ENCODE data around the gene HLA-DQA2. TPM values are rescaled to one million over a fixed set of nuclear protein-coding genes. Genes with fewer than 3 reads are reported as not detected.
"Not testable (repeated sequence)": the region's sequence is repeated elsewhere in the genome, so short reads cannot be mapped to it uniquely, and the experiment has no call there.

The HLA-DQA2 gene
- total RNA-seq, 1 donor from 2014 or later: not detected

DNA sequence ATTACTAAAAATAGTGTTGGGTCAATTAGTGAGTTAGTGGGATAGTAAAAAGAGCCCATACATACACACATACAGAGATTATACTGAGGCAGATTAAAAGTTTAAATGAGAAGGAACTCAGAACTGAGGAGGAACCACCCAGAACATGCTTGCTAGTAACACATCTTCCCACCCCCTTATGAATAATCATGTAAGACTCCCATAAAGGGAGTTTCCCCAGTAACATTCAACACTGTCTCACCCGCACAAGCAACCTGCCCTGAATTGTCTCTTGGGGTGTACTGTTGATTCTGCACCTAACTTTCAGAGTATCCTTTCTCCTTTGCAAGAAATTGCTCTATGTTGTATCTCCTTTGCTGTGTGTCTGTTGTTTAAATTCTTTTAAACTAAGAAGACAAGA, 33.2 kb downstream of the HLA-DQA2 start:
- Mint-ChIP-seq H3K27me3 (ENCODE audit: low read depth, unreplicated experiment) (peaks cover 1% of the 10 kb centered on the region), H3K27ac (ENCODE audit: unreplicated experiment) (no peak overlapping the region), H3K4me3 (ENCODE audit: unreplicated experiment) (no peak overlapping the region), H3K36me3 (ENCODE audit: low read depth, unreplicated experiment) (no peaks in the 10 kb centered on the region), H3K9me3 (ENCODE audit: unreplicated experiment) (peaks cover 1% of the 10 kb centered on the region), H3K4me1 (ENCODE audit: low read depth, unreplicated experiment) (peaks cover 8% of the 10 kb centered on the region)
- H3K9ac ChIP-seq (ENCODE audit: low read length): no peak overlapping the region
- no peaks in the 10 kb centered on the region for H3K36me3 ChIP-seq (ENCODE audit: insufficient read depth, low read length)
- H3K9me3 ChIP-seq (ENCODE audit: insufficient read depth, low read depth, low read length): no peaks in the 10 kb centered on the region
- TF ChIP-seq EZH2 (IDR thresholded peaks at IDR 0.05; ENCODE audit: insufficient read depth, low read length): no peak
- TF ChIP-seq, protein P1, sequence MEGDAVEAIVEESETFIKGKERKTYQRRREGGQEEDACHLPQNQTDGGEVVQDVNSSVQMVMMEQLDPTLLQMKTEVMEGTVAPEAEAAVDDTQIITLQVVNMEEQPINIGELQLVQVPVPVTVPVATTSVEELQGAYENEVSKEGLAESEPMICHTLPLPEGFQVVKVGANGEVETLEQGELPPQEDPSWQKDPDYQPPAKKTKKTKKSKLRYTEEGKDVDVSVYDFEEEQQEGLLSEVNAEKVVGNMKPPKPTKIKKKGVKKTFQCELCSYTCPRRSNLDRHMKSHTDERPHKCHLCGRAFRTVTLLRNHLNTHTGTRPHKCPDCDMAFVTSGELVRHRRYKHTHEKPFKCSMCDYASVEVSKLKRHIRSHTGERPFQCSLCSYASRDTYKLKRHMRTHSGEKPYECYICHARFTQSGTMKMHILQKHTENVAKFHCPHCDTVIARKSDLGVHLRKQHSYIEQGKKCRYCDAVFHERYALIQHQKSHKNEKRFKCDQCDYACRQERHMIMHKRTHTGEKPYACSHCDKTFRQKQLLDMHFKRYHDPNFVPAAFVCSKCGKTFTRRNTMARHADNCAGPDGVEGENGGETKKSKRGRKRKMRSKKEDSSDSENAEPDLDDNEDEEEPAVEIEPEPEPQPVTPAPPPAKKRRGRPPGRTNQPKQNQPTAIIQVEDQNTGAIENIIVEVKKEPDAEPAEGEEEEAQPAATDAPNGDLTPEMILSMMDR (IDR thresholded peaks at IDR 0.05; ENCODE audit: insufficient read depth, low read depth, low read length): no peak
- no peak overlapping the region for H3K4me3 ChIP-seq (ENCODE audit: insufficient read depth, low read depth, low read length)
- H3K4me1 ChIP-seq (ENCODE audit: insufficient read depth, low read length): no peaks in the 10 kb centered on the region
- H3K4me2 ChIP-seq (ENCODE audit: low read length): no peak overlapping the region
- H3K27me3 ChIP-seq (ENCODE audit: insufficient read depth, low read length): peaks cover 4% of the 10 kb centered on the region
- no peak for DNase-seq (ENCODE audit: low read depth)
- H3K27ac ChIP-seq (ENCODE audit: low read depth, low read length): no peak overlapping the region
- H3K79me2 ChIP-seq (ENCODE audit: insufficient read depth, low read length): no peaks in the 10 kb centered on the region
- FAIRE-seq: no peak
- no peaks in the 10 kb centered on the region for H4K20me1 ChIP-seq (ENCODE audit: insufficient read depth, low read length)
- no peak overlapping the region for H2AFZ ChIP-seq (ENCODE audit: low read depth, low read length)

DNA sequence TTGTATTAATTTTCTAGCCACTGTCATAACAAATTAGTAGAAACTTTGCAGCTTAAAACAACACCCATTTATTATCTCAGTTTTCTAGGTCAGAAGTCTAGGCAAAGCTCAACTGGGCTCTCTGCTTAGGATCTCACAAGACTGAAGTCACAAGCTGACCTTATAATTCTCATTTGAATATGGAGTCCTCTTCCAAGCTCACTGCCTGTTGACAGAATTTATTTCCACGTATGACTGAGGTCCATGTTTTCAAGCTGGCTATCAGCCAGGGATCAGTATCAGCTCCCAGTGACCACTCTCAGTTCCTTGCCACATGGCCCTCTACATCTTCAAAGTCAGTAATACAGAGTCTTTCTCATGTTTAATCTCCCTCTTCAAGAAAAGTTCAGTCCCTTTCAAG, 33.9 kb downstream of the HLA-DQA2 start:
- no peak for FAIRE-seq
- Histone ChIP-seq H3K4me2 (ENCODE audit: low read length) (no peak overlapping the region), H3K9ac (ENCODE audit: low read length) (no peak overlapping the region), H2AFZ (ENCODE audit: low read depth, low read length) (no peak overlapping the region), H3K79me2 (ENCODE audit: insufficient read depth, low read length) (no peaks in the 10 kb centered on the region), H3K27ac (ENCODE audit: low read depth, low read length) (no peak overlapping the region), H4K20me1 (ENCODE audit: insufficient read depth, low read length) (no peaks in the 10 kb centered on the region), H3K27me3 (ENCODE audit: insufficient read depth, low read length) (peaks cover 7% of the 10 kb centered on the region), H3K36me3 (ENCODE audit: insufficient read depth, low read length) (no peaks in the 10 kb centered on the region), H3K4me1 (ENCODE audit: insufficient read depth, low read length) (no peaks in the 10 kb centered on the region), H3K9me3 (ENCODE audit: insufficient read depth, low read depth, low read length) (no peaks in the 10 kb centered on the region), H3K4me3 (ENCODE audit: insufficient read depth, low read depth, low read length) (no peak overlapping the region)
- H3K27me3 Mint-ChIP-seq (ENCODE audit: low read depth, unreplicated experiment): peaks cover 4% of the 10 kb centered on the region
- H3K4me3 Mint-ChIP-seq (ENCODE audit: unreplicated experiment): no peak overlapping the region
- H3K4me1 Mint-ChIP-seq (ENCODE audit: low read depth, unreplicated experiment): peaks cover 8% of the 10 kb centered on the region
- H3K36me3 Mint-ChIP-seq (ENCODE audit: low read depth, unreplicated experiment): no peaks in the 10 kb centered on the region
- TF ChIP-seq, protein P1 (IDR thresholded peaks at IDR 0.05; ENCODE audit: insufficient read depth, low read depth, low read length): no peak
- TF ChIP-seq EZH2 (IDR thresholded peaks at IDR 0.05; ENCODE audit: insufficient read depth, low read length): no peak
- no peak for DNase-seq (ENCODE audit: low read depth)
- peaks cover 4% of the 10 kb centered on the region for H3K9me3 Mint-ChIP-seq (ENCODE audit: unreplicated experiment)
- no peak overlapping the region for H3K27ac Mint-ChIP-seq (ENCODE audit: unreplicated experiment)

DNA sequence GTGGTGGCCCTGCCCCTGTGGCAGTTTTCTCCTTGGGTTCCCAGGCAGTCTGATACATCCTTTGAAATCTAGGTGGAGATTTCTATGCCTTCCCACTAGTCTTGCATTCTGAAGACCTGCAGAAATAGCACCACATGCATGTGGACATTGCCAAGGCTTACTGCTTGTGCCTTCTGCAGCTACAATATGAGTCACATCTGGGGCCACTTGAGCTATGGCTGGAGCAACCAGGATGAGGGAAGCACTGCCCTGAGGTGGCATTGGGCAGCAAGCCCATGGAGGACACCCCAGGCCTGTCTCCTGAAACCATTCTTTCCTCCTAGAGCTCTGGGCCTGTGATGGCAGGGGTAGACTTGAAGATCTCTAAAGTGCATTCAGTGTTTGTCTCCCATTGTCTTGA, 37.8 kb downstream of the HLA-DQA2 start:
- Histone ChIP-seq H2AFZ (ENCODE audit: low read depth, low read length) (no peak overlapping the region), H4K20me1 (ENCODE audit: insufficient read depth, low read length) (no peaks in the 10 kb centered on the region), H3K9me3 (ENCODE audit: insufficient read depth, low read depth, low read length) (no peaks in the 10 kb centered on the region), H3K9ac (ENCODE audit: low read length) (no peak overlapping the region), H3K4me2 (ENCODE audit: low read length) (no peak overlapping the region), H3K79me2 (ENCODE audit: insufficient read depth, low read length) (no peaks in the 10 kb centered on the region), H3K36me3 (ENCODE audit: insufficient read depth, low read length) (no peaks in the 10 kb centered on the region), H3K4me1 (ENCODE audit: insufficient read depth, low read length) (no peaks in the 10 kb centered on the region), H3K4me3 (ENCODE audit: insufficient read depth, low read depth, low read length) (no peak overlapping the region), H3K27me3 (ENCODE audit: insufficient read depth, low read length) (peaks cover 5% of the 10 kb centered on the region), H3K27ac (ENCODE audit: low read depth, low read length) (no peak overlapping the region)
- TF ChIP-seq, protein P1 (IDR thresholded peaks at IDR 0.05; ENCODE audit: insufficient read depth, low read depth, low read length): no peak
- no peak for TF ChIP-seq EZH2 (IDR thresholded peaks at IDR 0.05; ENCODE audit: insufficient read depth, low read length)
- Mint-ChIP-seq H3K4me3 (ENCODE audit: unreplicated experiment) (no peak overlapping the region), H3K27ac (ENCODE audit: unreplicated experiment) (no peak overlapping the region), H3K9me3 (ENCODE audit: unreplicated experiment) (peaks cover 10% of the 10 kb centered on the region), H3K4me1 (ENCODE audit: low read depth, unreplicated experiment) (no peaks in the 10 kb centered on the region), H3K36me3 (ENCODE audit: low read depth, unreplicated experiment) (no peaks in the 10 kb centered on the region), H3K27me3 (ENCODE audit: low read depth, unreplicated experiment) (peaks cover 7% of the 10 kb centered on the region)
- DNase-seq (ENCODE audit: low read depth): no peak
- no peak for FAIRE-seq

DNA sequence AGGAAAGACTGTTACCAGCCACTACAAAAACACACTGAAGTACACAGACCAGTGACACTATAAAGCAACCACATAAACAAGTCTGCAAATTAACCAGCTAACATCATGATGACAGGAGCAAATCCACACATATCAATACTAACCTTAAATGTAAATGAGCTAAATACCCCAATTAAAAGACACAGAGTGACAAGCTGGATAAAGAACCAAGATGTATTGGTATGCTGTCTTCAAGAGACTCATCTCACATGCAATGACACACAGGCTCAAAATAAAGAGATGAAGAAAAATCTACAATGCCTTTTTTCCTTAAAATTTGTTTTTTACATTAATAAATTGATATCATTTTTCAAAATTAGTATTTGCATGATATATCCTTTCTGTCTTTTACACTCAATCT, 41.7 kb downstream of the HLA-DQA2 start:
- not testable (repeated sequence) for H3K9ac ChIP-seq (ENCODE audit: low read length); H3K36me3 ChIP-seq (ENCODE audit: insufficient read depth, low read length); FAIRE-seq; H3K79me2 ChIP-seq (ENCODE audit: insufficient read depth, low read length); H3K27ac Mint-ChIP-seq (ENCODE audit: unreplicated experiment); H3K9me3 ChIP-seq (ENCODE audit: insufficient read depth, low read depth, low read length); DNase-seq (ENCODE audit: low read depth); H3K4me3 Mint-ChIP-seq (ENCODE audit: unreplicated experiment); H4K20me1 ChIP-seq (ENCODE audit: insufficient read depth, low read length); H2AFZ ChIP-seq (ENCODE audit: low read depth, low read length); H3K4me1 Mint-ChIP-seq (ENCODE audit: low read depth, unreplicated experiment); H3K4me1 ChIP-seq (ENCODE audit: insufficient read depth, low read length); H3K27ac ChIP-seq (ENCODE audit: low read depth, low read length); H3K4me3 ChIP-seq (ENCODE audit: insufficient read depth, low read depth, low read length); H3K36me3 Mint-ChIP-seq (ENCODE audit: low read depth, unreplicated experiment); H3K4me2 ChIP-seq (ENCODE audit: low read length); H3K27me3 Mint-ChIP-seq (ENCODE audit: low read depth, unreplicated experiment)
- peaks cover 15% of the 10 kb centered on the region for H3K27me3 ChIP-seq (ENCODE audit: insufficient read depth, low read length)
- H3K9me3 Mint-ChIP-seq (ENCODE audit: unreplicated experiment): peaks cover 11% of the 10 kb centered on the region
